Stomach (tissue), 9 donors: ENCODE results near the gene LGMN. TPM values are rescaled to one million over a fixed set of nuclear protein-coding genes. Genes with fewer than 3 reads are reported as not detected.

Experiments used
- DNase-seq, 2 donors: peaks; one replicate each; pipeline versions ENCODE4 v3.0.0 to v3.0.0-alpha.2; 2013 to 2019
- H3K27ac ChIP-seq, 5 donors: fragments of 200-600 bp in 4 of 5; sonication (generic) in 4 of 5; one replicate each; pipeline ENCODE4 v1.5.1; 2013 to 2019; ENCODE audit warnings: mild to moderate bottlenecking in 1 of 5, moderate library complexity in 1 of 5
- H3K27me3 ChIP-seq, 3 donors: fragments of 200-600 bp; sonication (generic); one replicate each; pipeline ENCODE4 v1.5.1; 2017 to 2019; ENCODE audit warnings: mixed run types in 1 of 3
- H3K36me3 ChIP-seq, 4 donors: fragments of 200-600 bp; sonication (generic); 1 replicate in 3 of 4; 2 replicates in 1 of 4; pipeline ENCODE4 v1.5.1; 2016 to 2019
- H3K4me1 ChIP-seq, 4 donors: fragments of 200-600 bp; sonication (generic); one replicate each; pipeline ENCODE4 v1.5.1; 2016 to 2019
- H3K4me3 ChIP-seq, 4 donors: fragments of 200-600 bp; sonication (generic) in 3 of 4; one replicate each; pipeline ENCODE4 v1.5.1; 2016 to 2019; ENCODE audit warnings: mild to moderate bottlenecking in 1 of 4
- H3K9me3 ChIP-seq, 4 donors: fragments of 200-600 bp; sonication (generic); one replicate each; pipeline ENCODE4 v1.5.1; 2016 to 2019
- EP300 ChIP-seq: sonication (generic); formaldehyde crosslinking; IDR thresholded peaks from one replicate; pipeline ENCODE4 v1.6.1; 2017; ENCODE audit warnings: antibody characterized with exemption
- POLR2A ChIP-seq, 4 donors: fragments of 450-650 bp; IDR thresholded peaks; one replicate each; pipeline ENCODE4 v1.6.1; 2016; ENCODE audit warnings: antibody characterized with exemption in 4 of 4, control low read depth in 2 of 4, mild to moderate bottlenecking in 1 of 4, moderate library complexity in 1 of 4
- POLR2AphosphoS5 ChIP-seq, 3 donors: sonication (generic); formaldehyde crosslinking; IDR thresholded peaks; one replicate each; pipeline ENCODE4 v1.6.1; 2016; ENCODE audit warnings: antibody characterized with exemption in 3 of 3
- WGBS, 5 donors: extraction: QIAGEN DNeasy Blood & Tissue Kit in 3 of 5; methylation state at CpG; one replicate each; pipeline versions ENCODE4 v1.1.5 to v1.1.7; 2013 to 2018; 5-methylcytosine and 5-hydroxymethylcytosine counted together
- intact Hi-C: fragments of 100-400 bp; cut with DNase I; formaldehyde crosslinking; loops from one replicate; pipeline ENCODE4 v1.15.1; 2023; ENCODE audit warnings: low total_unique reads
- polyA plus RNA-seq, 3 donors: library from polyadenylated mRNA; stranded (reverse); fragments of 200-250 nt; gene quantifications; one replicate each; pipeline ENCODE4 v1.2.3, GENCODE V29; 2013
- total RNA-seq, 5 donors: library from RNA; depleted of rRNA; stranded (reverse); fragments of >200 nt; gene quantifications; one replicate each; pipeline versions ENCODE4 v1.1.0 to v1.2.3, GENCODE V29; 2014 to 2016
- TF ChIP-seq, protein P1 (sequence below), 7 experiments: fragments of 450-650 bp in 4 of 7; fragments of 200-600 bp in 3 of 7; sonication (generic) in 3 of 7; IDR thresholded peaks; one replicate each; pipeline ENCODE4 v1.5.1; 2016 to 2019; ENCODE audit warnings: antibody characterized with exemption in 7 of 7, control low read depth in 2 of 7, mild to moderate bottlenecking in 1 of 7
- donor health status: healthy with polysubstance abuse.
- donor health status: Bipolar disorder and iron deficiency.
- donor health status: healthy.

LGMN gene
- total and polyA plus RNA-seq, 8 donors = 8.2 to 142 (median 50.0) TPM

DNA sequence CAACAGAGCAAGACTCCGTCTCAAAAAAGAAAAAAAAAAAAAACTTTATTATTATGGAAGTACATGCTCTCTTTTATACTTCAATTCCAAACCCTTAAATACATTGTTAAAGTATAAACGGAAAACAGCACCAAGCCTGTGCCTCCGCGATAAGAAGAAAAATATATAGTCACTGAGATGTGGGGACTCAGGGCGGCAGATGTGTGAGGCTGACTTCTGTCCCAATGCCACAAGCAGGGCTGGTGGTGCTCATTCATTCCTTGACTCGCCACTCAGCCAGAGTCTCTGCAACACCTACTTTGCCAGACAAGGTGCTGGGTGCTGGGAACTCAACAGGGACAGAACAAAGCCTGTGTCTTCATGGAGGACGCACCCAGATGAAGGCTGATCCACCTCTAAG is 13.8 kb downstream of the LGMN start:
- TF ChIP-seq POLR2A (IDR thresholded peaks at IDR 0.05) (no peak), POLR2AphosphoS5 (IDR thresholded peaks at IDR 0.05) (no peak), EP300 (no peak)
- TF ChIP-seq, protein P1, sequence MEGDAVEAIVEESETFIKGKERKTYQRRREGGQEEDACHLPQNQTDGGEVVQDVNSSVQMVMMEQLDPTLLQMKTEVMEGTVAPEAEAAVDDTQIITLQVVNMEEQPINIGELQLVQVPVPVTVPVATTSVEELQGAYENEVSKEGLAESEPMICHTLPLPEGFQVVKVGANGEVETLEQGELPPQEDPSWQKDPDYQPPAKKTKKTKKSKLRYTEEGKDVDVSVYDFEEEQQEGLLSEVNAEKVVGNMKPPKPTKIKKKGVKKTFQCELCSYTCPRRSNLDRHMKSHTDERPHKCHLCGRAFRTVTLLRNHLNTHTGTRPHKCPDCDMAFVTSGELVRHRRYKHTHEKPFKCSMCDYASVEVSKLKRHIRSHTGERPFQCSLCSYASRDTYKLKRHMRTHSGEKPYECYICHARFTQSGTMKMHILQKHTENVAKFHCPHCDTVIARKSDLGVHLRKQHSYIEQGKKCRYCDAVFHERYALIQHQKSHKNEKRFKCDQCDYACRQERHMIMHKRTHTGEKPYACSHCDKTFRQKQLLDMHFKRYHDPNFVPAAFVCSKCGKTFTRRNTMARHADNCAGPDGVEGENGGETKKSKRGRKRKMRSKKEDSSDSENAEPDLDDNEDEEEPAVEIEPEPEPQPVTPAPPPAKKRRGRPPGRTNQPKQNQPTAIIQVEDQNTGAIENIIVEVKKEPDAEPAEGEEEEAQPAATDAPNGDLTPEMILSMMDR (IDR thresholded peaks at IDR 0.05) = no peak
- Histone ChIP-seq H3K4me1 (peaks cover 5 to 45% (median 20%) of the 10 kb centered on the region in 4 donors), H3K9me3 (no peaks in the 10 kb centered on the region), H3K27ac (no peak overlapping the region), H3K4me3 (no peak overlapping the region), H3K27me3 (no peaks in the 10 kb centered on the region), H3K36me3 (peaks cover 11 to 34% (median 26%) of the 10 kb centered on the region in 4 donors)
- no peak for DNase-seq
- WGBS, 5 donors = 83 to 94% (median 89%) methylated on average over 7 of the region's 7 CpGs
- intact Hi-C loops = no loop called here

DNA sequence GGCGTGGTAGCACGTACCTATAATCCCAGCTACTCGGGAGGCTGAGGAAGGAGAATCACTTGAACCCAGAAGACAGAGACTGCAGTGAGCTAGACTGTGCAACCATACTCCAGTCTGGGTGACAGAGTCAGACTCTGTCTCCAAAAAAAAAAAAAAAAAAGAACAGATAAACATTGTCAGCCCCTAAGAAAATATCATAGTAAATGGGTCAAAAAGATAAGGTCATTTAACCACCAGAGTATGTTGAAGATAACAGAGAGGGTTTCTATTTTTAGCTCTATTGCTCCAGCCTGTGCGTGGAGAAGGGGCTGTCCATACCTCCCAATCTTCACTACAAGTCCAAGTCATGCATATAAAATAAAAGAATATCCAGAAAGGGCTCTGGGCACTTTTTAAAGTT is 15.4 kb downstream of the LGMN start:
- no peak for DNase-seq
- Histone ChIP-seq H3K27me3 (no peaks in the 10 kb centered on the region), H3K27ac (no peak overlapping the region), H3K4me1 (peaks cover 14 to 59% (median 29%) of the 10 kb centered on the region in 4 donors), H3K36me3 (peaks cover 11 to 35% (median 25%) of the 10 kb centered on the region in 4 donors), H3K9me3 (no peaks in the 10 kb centered on the region), H3K4me3 (no peak overlapping the region)
- intact Hi-C loops = no loop called here
- WGBS, 5 donors = 47 to 78% (median 69%) methylated on average over 4 of the region's 4 CpGs
- TF ChIP-seq EP300 (no peak), POLR2AphosphoS5 (IDR thresholded peaks at IDR 0.05) (no peak), POLR2A (IDR thresholded peaks at IDR 0.05) (no peak)

DNA sequence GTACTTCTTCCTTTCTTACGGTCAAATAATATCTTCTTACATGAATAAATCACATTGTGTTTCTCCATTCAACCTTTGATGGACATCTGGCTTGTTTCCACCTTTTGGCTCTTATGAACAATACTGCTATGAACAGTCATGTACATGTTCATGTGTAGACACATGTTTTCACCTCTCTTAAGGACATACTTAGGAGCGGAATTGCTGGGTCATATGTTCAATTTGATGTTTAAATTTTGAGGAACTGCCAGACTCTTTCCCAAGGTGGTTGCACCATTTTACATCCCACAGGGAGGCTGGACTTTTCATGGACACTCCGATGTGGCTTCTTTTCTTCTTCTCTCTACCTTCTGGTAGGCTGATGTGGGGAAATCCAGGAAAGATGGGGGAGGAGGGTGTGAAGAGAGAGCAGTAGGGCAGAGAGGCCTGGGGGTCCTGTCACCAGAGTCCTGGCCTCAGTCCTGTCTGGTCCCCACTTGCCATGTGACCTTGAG is 16.8 kb downstream of the LGMN start:
- no peaks in the 10 kb centered on the region for H3K27me3 ChIP-seq
- no peak overlapping the region for H3K27ac ChIP-seq
- intact Hi-C loops = no loop called here
- TF ChIP-seq, protein P1 (IDR thresholded peaks at IDR 0.05) = no peak
- TF ChIP-seq EP300 (no peak), POLR2AphosphoS5 (IDR thresholded peaks at IDR 0.05) (no peak), POLR2A (IDR thresholded peaks at IDR 0.05) (no peak)
- no peaks in the 10 kb centered on the region for H3K9me3 ChIP-seq
- DNase-seq = no peak
- WGBS, 5 donors = 95 to 99% (median 96%) methylated on average over 3 of the region's 3 CpGs
- no peak overlapping the region for H3K4me3 ChIP-seq
- H3K36me3 ChIP-seq = peaks cover 11 to 35% (median 25%) of the 10 kb centered on the region in 4 donors
- H3K4me1 ChIP-seq = peaks cover 15 to 52% (median 27%) of the 10 kb centered on the region in 4 donors

DNA sequence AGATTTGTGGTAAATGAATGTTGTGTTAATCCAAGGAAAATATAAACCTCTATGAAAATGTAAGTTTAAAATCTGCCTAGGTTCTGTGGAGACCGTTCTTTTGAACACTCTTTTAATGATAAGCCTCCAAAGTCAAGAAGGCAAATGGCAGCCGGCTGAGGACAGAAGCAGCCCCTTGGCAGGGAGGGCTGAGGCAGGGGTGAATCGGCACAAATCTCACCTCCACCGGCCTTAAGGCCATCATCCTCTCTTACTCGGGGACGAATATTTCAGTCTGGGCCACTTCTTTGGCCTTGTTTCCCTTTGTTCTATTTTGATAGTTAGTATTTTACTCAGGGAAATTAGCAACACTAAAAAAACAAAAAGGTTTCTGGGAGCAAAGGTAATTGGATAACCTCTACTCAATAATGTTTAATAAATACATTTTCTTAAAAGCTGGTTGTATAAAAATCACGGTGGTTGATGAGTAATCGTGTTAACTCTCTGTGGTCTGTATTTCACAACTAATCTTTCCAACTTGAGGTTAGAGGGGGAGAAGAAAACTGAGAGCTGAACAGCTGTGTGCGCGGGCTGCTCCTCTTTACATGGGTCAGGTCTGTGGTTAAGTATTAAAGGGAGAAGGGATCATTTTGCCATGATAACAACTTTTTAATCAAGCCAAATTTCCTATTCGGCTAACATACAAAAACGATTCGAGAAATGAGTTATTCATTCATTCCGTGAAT is 18.6 kb downstream of the LGMN start:
- no peaks in the 10 kb centered on the region for H3K27me3 ChIP-seq
- no peaks in the 10 kb centered on the region for H3K9me3 ChIP-seq
- H3K4me3 ChIP-seq = no peak overlapping the region
- peak overlapping the region in 2 of 5 donors; percentile 53 to 62 for H3K27ac ChIP-seq
- H3K4me1 ChIP-seq = peaks cover 28 to 62% (median 38%) of the 10 kb centered on the region in 4 donors
- intact Hi-C loops = no loop called here
- 20 to 46% (median 34%) methylated on average over 14 of the region's 14 CpGs for WGBS, 5 donors
- DNase-seq = no peak
- H3K36me3 ChIP-seq = peaks cover 11 to 30% (median 25%) of the 10 kb centered on the region in 4 donors
- TF ChIP-seq POLR2AphosphoS5 (IDR thresholded peaks at IDR 0.05) = no peak
- TF ChIP-seq EP300 = no peak
- TF ChIP-seq, protein P1 (IDR thresholded peaks at IDR 0.05) = no peak
